ENCODE measurements around the gene TTR. TPM values are rescaled to one million over a fixed set of nuclear protein-coding genes. Genes with fewer than 3 reads are reported as not detected.

TTR gene
- total and polyA plus RNA-seq, 4 donors, result 0.27 to 7,204 (median 0.41) TPM; not detected in 1

DNA sequence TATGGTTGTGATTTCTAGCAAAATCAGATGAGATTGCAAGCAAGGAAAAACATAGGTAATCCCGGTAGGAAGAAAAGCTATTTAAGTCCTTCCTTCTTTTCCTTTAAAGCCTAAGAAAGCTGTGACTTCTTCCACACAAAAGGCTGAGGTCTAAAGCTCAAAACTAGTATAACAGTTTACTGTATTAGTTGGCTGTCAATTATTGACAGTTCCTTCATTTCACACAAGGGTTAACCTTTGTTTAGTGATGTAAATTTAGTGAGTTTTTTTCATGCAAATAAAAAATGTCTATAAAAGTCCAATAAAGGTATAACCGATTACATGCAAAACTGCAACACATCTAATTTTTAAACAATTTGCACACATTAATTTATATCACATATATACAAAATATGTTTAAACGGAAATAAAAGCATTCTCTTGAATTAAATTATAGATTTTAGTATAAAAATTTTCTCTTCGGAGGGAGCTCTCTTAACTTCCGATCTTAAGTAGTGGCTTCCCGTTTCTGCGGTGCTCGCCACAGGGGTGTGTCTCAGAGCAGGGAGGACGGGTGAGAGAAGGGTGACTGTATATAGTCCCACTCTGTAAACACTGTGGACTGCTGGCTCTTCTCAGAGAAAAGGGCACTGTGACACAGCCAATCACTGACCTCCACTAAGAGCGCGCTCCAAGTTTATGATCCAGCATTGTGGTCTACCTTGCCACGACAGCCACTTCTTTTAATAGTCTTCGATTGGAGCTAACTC is 33.4 kb downstream of the TTR start:
- Histone ChIP-seq H3K27me3 (ENCODE audit: control insufficient read depth, insufficient read depth, low read length) (no peaks in the 10 kb centered on the region), H3K36me3 (ENCODE audit: control insufficient read depth, insufficient read depth, low read length) (no peaks in the 10 kb centered on the region), H3K9me3 (ENCODE audit: control insufficient read depth, insufficient read depth, low read length) (no peaks in the 10 kb centered on the region), H3K4me3 (ENCODE audit: low read depth, low read length) (no peak overlapping the region), H3K27ac (ENCODE audit: low read depth, low read length) (no peak overlapping the region), H3K4me1 (ENCODE audit: control insufficient read depth, insufficient read depth, low read length) (no peaks in the 10 kb centered on the region)
- WGBS (ENCODE audit: insufficient coverage), result no CpG with 5 or more reads among the region's 13 CpGs
- DNase-seq (ENCODE audit: low read depth in 4 of 6, low spot score in 6 of 6), result no peak

GRCh38 chr18:31626409-31626808 is 34.7 kb downstream of the TTR start:
- H3K36me3 ChIP-seq (ENCODE audit: control insufficient read depth, insufficient read depth, low read length), result no peaks in the 10 kb centered on the region
- H3K27me3 ChIP-seq (ENCODE audit: control insufficient read depth, insufficient read depth, low read length), result no peaks in the 10 kb centered on the region
- H3K4me3 ChIP-seq (ENCODE audit: low read depth, low read length), result no peak overlapping the region
- DNase-seq (ENCODE audit: low read depth in 4 of 6, low spot score in 6 of 6), result no peak
- no peaks in the 10 kb centered on the region for H3K4me1 ChIP-seq (ENCODE audit: control insufficient read depth, insufficient read depth, low read length)
- no peaks in the 10 kb centered on the region for H3K9me3 ChIP-seq (ENCODE audit: control insufficient read depth, insufficient read depth, low read length)
- no peak overlapping the region for H3K27ac ChIP-seq (ENCODE audit: low read depth, low read length)
- 100% methylated on average over 2 of the region's 6 CpGs for WGBS (ENCODE audit: insufficient coverage)

- H3K27ac ChIP-seq (ENCODE audit: low read depth, low read length), result no peak overlapping the region
- H3K36me3 ChIP-seq (ENCODE audit: control insufficient read depth, insufficient read depth, low read length), result no peaks in the 10 kb centered on the region
- DNase-seq (ENCODE audit: low read depth in 4 of 6, low spot score in 6 of 6), result no peak
- no peaks in the 10 kb centered on the region for H3K27me3 ChIP-seq (ENCODE audit: control insufficient read depth, insufficient read depth, low read length)
- WGBS (ENCODE audit: insufficient coverage), result 96% methylated on average over 4 of the region's 4 CpGs
- no peaks in the 10 kb centered on the region for H3K4me1 ChIP-seq (ENCODE audit: control insufficient read depth, insufficient read depth, low read length)
- no peaks in the 10 kb centered on the region for H3K9me3 ChIP-seq (ENCODE audit: control insufficient read depth, insufficient read depth, low read length)
- H3K4me3 ChIP-seq (ENCODE audit: low read depth, low read length), result no peak overlapping the region
Measured at GRCh38 chr18:31630549-31630948, 38.9 kb downstream of the TTR start.

GRCh38 chr18:31631526-31631925 is 39.8 kb downstream of the TTR start:
- Histone ChIP-seq H3K36me3 (ENCODE audit: control insufficient read depth, insufficient read depth, low read length) (no peaks in the 10 kb centered on the region), H3K4me3 (ENCODE audit: low read depth, low read length) (no peak overlapping the region), H3K9me3 (ENCODE audit: control insufficient read depth, insufficient read depth, low read length) (no peaks in the 10 kb centered on the region), H3K27me3 (ENCODE audit: control insufficient read depth, insufficient read depth, low read length) (no peaks in the 10 kb centered on the region), H3K27ac (ENCODE audit: low read depth, low read length) (no peak overlapping the region), H3K4me1 (ENCODE audit: control insufficient read depth, insufficient read depth, low read length) (no peaks in the 10 kb centered on the region)
- no CpG with 5 or more reads among the region's 1 CpG for WGBS (ENCODE audit: insufficient coverage)
- DNase-seq (ENCODE audit: low read depth in 4 of 6, low spot score in 6 of 6), result no peak

GRCh38 chr18:31632356-31632755 is 40.7 kb downstream of the TTR start:
- H3K27ac ChIP-seq (ENCODE audit: low read depth, low read length), result no peak overlapping the region
- no CpG with 5 or more reads among the region's 1 CpG for whole genome bisulfite sequencing (ENCODE audit: insufficient coverage)
- no peaks in the 10 kb centered on the region for H3K27me3 ChIP-seq (ENCODE audit: control insufficient read depth, insufficient read depth, low read length)
- H3K4me3 ChIP-seq (ENCODE audit: low read depth, low read length), result no peak overlapping the region
- no peaks in the 10 kb centered on the region for H3K4me1 ChIP-seq (ENCODE audit: control insufficient read depth, insufficient read depth, low read length)
- peaks cover 1% of the 10 kb centered on the region for H3K9me3 ChIP-seq (ENCODE audit: control insufficient read depth, insufficient read depth, low read length)
- DNase-seq (ENCODE audit: low read depth in 4 of 6, low spot score in 6 of 6), result no peak
- peaks cover 3% of the 10 kb centered on the region for H3K36me3 ChIP-seq (ENCODE audit: control insufficient read depth, insufficient read depth, low read length)

- H3K27ac ChIP-seq (ENCODE audit: low read depth, low read length), result no peak overlapping the region
- peaks cover 7% of the 10 kb centered on the region for H3K36me3 ChIP-seq (ENCODE audit: control insufficient read depth, insufficient read depth, low read length)
- no peaks in the 10 kb centered on the region for H3K4me1 ChIP-seq (ENCODE audit: control insufficient read depth, insufficient read depth, low read length)
- 88% methylated on average over 5 of the region's 10 CpGs for WGBS (ENCODE audit: insufficient coverage)
- H3K9me3 ChIP-seq (ENCODE audit: control insufficient read depth, insufficient read depth, low read length), result peaks cover 1% of the 10 kb centered on the region
- DNase-seq (ENCODE audit: low read depth in 4 of 6, low spot score in 6 of 6), result no peak
- H3K4me3 ChIP-seq (ENCODE audit: low read depth, low read length), result no peak overlapping the region
- H3K27me3 ChIP-seq (ENCODE audit: control insufficient read depth, insufficient read depth, low read length), result no peaks in the 10 kb centered on the region
Measured at GRCh38 chr18:31633392-31634330, 42.0 kb downstream of the TTR start.

DNA sequence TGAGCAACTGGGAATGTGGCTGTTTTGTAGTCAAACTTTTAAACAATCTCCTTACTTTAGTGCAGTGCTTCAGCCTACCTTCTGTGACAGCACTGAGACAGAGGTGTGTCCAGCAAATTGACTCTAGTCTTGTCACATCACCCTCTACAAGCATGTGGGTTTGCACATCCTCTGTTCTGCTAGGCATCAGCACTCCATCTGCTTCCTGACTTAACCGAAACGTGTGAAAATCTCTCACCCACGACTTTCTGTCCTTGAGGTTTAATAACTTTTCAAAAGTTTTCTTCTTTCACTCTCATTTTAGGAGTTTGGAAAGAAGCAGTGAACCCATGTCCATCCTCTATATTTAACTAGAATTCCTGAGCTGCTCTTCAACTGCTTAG is 42.6 kb downstream of the TTR start:
- Histone ChIP-seq H3K27me3 (ENCODE audit: control insufficient read depth, insufficient read depth, low read length) (no peaks in the 10 kb centered on the region), H3K4me3 (ENCODE audit: low read depth, low read length) (no peak overlapping the region), H3K27ac (ENCODE audit: low read depth, low read length) (no peak overlapping the region), H3K36me3 (ENCODE audit: control insufficient read depth, insufficient read depth, low read length) (peaks cover 7% of the 10 kb centered on the region), H3K4me1 (ENCODE audit: control insufficient read depth, insufficient read depth, low read length) (no peaks in the 10 kb centered on the region), H3K9me3 (ENCODE audit: control insufficient read depth, insufficient read depth, low read length) (peaks cover 1% of the 10 kb centered on the region)
- no peak for DNase-seq (ENCODE audit: low read depth in 4 of 6, low spot score in 6 of 6)
- 100% methylated on average over 1 of the region's 3 CpGs for WGBS (ENCODE audit: insufficient coverage)

DNA sequence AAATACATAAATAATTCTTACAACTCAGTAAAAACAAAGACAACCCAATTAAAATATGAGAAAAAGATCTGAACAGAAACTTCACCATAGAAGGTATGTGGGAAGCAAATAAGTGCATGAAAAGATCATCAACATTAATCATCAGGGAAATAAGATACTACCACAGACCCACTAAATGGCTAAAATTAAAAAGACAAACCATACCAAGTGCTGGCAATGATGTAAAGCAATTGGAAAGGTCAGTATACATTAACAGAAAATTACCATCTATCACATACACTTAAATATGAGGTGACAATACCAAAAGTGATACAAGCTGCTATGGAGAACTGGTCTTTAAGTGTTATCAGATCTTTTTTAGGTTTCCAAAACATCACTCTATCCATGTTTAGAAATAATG is 44.7 kb downstream of the TTR start:
- H3K27ac ChIP-seq (ENCODE audit: low read depth, low read length), result no peak overlapping the region
- no peak for DNase-seq (ENCODE audit: low read depth in 4 of 6, low spot score in 6 of 6)

GRCh38 chr18:31637445-31637844 is 45.8 kb downstream of the TTR start:
- DNase-seq (ENCODE audit: low read depth in 4 of 6, low spot score in 6 of 6), result no peak
- WGBS (ENCODE audit: insufficient coverage), result no CpG with 5 or more reads among the region's 3 CpGs
- Histone ChIP-seq H3K4me3 (ENCODE audit: low read depth, low read length) (no peak overlapping the region), H3K4me1 (ENCODE audit: control insufficient read depth, insufficient read depth, low read length) (no peaks in the 10 kb centered on the region), H3K27me3 (ENCODE audit: control insufficient read depth, insufficient read depth, low read length) (no peaks in the 10 kb centered on the region), H3K27ac (ENCODE audit: low read depth, low read length) (no peak overlapping the region), H3K9me3 (ENCODE audit: control insufficient read depth, insufficient read depth, low read length) (peaks cover 1% of the 10 kb centered on the region), H3K36me3 (ENCODE audit: control insufficient read depth, insufficient read depth, low read length) (peaks cover 7% of the 10 kb centered on the region)

More for the DNA sequence above, 44.7 kb downstream of the TTR start:
- Histone ChIP-seq H3K4me3 (ENCODE audit: low read depth, low read length) (no peak overlapping the region), H3K36me3 (ENCODE audit: control insufficient read depth, insufficient read depth, low read length) (peaks cover 7% of the 10 kb centered on the region), H3K4me1 (ENCODE audit: control insufficient read depth, insufficient read depth, low read length) (no peaks in the 10 kb centered on the region), H3K9me3 (ENCODE audit: control insufficient read depth, insufficient read depth, low read length) (peaks cover 1% of the 10 kb centered on the region), H3K27me3 (ENCODE audit: control insufficient read depth, insufficient read depth, low read length) (no peaks in the 10 kb centered on the region)
